Measurements from ENCODE around the gene SMOC2.

DNA sequence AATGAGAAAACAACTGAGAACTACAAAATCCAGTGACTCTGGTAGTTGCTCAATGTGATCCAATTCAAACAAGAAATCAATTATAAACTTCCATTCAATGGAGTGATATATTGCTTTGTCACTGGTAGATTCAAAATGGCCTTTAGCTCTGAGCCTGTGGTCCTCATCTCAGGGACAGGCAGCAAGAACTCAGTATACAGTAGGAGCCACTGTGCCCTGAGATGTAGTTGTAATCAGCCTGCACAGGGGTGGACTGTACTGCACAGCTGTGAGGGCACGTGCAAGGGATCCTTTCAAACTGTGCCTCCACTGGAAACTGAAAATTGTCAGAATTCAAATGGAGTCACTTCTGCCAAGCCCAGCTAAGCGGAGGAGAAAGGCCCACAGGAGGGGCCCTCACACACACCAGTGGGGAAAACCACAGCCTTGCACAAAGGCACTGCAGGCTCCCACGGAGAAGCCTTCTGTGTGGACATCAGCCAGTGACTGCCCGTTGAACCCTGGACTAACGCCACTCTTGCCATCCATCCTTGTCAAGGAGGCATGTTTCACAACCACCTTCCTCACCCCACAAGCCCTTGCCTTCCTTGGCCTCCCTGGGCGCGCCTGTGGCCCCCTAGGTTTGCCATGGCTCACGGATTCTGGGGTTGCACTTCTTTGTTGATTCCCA lies 186.7 kb downstream of the SMOC2 start:
- TF ChIP-seq, protein P1, sequence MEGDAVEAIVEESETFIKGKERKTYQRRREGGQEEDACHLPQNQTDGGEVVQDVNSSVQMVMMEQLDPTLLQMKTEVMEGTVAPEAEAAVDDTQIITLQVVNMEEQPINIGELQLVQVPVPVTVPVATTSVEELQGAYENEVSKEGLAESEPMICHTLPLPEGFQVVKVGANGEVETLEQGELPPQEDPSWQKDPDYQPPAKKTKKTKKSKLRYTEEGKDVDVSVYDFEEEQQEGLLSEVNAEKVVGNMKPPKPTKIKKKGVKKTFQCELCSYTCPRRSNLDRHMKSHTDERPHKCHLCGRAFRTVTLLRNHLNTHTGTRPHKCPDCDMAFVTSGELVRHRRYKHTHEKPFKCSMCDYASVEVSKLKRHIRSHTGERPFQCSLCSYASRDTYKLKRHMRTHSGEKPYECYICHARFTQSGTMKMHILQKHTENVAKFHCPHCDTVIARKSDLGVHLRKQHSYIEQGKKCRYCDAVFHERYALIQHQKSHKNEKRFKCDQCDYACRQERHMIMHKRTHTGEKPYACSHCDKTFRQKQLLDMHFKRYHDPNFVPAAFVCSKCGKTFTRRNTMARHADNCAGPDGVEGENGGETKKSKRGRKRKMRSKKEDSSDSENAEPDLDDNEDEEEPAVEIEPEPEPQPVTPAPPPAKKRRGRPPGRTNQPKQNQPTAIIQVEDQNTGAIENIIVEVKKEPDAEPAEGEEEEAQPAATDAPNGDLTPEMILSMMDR (IDR thresholded peaks at IDR 0.05) = no peak
- TF ChIP-seq EZH2 (IDR thresholded peaks at IDR 0.05; ENCODE audit: borderline replicate concordance, insufficient read depth, low read depth, low read length, poor library complexity, severe bottlenecking) = no peak

Data from B cell (primary cell).